Measurements from ENCODE around the gene SEC11A. TPM values are rescaled to one million over a fixed set of nuclear protein-coding genes. Genes with fewer than 3 reads are reported as not detected.

SEC11A gene
- total RNA-seq, 1 experiment from 2014 or later: 116 TPM

DNA sequence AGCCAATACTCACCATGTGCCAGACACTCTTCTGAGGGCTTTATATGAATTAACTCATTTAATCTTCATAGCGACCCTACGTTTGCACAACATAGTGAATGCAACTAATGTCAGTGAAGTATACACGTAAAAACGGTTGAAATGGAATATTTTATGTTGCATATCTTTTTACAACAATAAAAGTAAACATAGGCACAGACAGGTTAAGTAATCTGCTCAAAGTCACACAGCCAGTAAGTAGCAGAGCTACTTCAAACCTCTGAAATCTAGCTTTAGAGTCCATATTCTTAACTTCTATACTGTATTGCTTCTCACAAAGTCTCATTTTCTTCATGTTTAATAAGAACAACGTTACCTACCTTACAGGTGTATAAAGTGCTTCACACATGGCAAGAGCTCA is 1.6 kb downstream of the SEC11A start:
- no peak overlapping the region for H2AFZ ChIP-seq (ENCODE audit: low read length)
- H3K4me1 ChIP-seq (ENCODE audit: low read length): peaks cover 25% of the 10 kb centered on the region
- H3K79me2 ChIP-seq (ENCODE audit: low read length): peaks cover 63% of the 10 kb centered on the region
- peak overlapping the region; percentile 86 for H3K4me2 ChIP-seq (ENCODE audit: low read depth, low read length, poor library complexity, severe bottlenecking)
- no peaks in the 10 kb centered on the region for H3K9me2 ChIP-seq (replicated peaks; ENCODE audit: insufficient read depth, low read length)
- no peaks in the 10 kb centered on the region for H3K27me3 ChIP-seq (ENCODE audit: low read length)
- peak overlapping the region; percentile 89 for H3K4me3 ChIP-seq (ENCODE audit: low read length)
- no peak overlapping the region for H3K27ac ChIP-seq (ENCODE audit: low read length)
- no peak for DNase-seq
- H3K9me3 ChIP-seq (ENCODE audit: low read length): no peaks in the 10 kb centered on the region
- no peaks in the 10 kb centered on the region; the same call in 1 of the 2 replicates for H4K20me1 ChIP-seq (ENCODE audit: insufficient read depth, low read depth, low read length)
- H3K9ac ChIP-seq (ENCODE audit: low read length): peak overlapping the region; percentile 92
- H3K36me3 ChIP-seq (ENCODE audit: insufficient read depth, low read length): no peaks in the 10 kb centered on the region

DNA sequence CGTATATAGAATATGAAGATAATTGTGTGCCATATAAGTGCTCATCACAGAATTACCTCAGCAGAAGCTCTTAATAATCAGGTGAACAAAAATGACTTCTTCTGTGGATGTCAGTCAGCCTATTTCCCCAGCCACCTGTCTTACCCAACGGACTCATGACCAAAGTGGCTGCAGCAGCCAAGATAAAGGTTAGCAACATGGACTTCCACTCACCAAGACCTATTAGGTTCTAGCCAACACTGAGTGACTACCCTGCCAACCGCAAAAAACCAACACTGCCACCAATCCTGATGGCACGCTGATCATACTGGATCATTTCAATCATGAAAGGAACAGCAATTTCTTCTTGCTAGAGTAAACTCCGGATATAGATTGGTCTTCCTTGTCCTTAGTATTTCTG is 12.1 kb downstream of the SEC11A start:
- peaks cover 96% of the 10 kb centered on the region for H3K79me2 ChIP-seq (ENCODE audit: low read length)
- peaks cover 6% of the 10 kb centered on the region for H3K4me1 ChIP-seq (ENCODE audit: low read length)
- no peak overlapping the region for H3K27ac ChIP-seq (ENCODE audit: low read length)
- H3K9ac ChIP-seq (ENCODE audit: low read length): no peak overlapping the region
- no peak for DNase-seq
- H3K27me3 ChIP-seq (ENCODE audit: low read length): no peaks in the 10 kb centered on the region
- no peak overlapping the region for H3K4me2 ChIP-seq (ENCODE audit: low read depth, low read length, poor library complexity, severe bottlenecking)
- H3K9me3 ChIP-seq (ENCODE audit: low read length): no peaks in the 10 kb centered on the region
- no peak overlapping the region for H2AFZ ChIP-seq (ENCODE audit: low read length)
- H4K20me1 ChIP-seq (ENCODE audit: insufficient read depth, low read depth, low read length): peaks cover 12% of the 10 kb centered on the region; the same call in 1 of the 2 replicates
- no peaks in the 10 kb centered on the region for H3K36me3 ChIP-seq (ENCODE audit: insufficient read depth, low read length)
- no peaks in the 10 kb centered on the region for H3K9me2 ChIP-seq (replicated peaks; ENCODE audit: insufficient read depth, low read length)
- no peak overlapping the region for H3K4me3 ChIP-seq (ENCODE audit: low read length)

DNA sequence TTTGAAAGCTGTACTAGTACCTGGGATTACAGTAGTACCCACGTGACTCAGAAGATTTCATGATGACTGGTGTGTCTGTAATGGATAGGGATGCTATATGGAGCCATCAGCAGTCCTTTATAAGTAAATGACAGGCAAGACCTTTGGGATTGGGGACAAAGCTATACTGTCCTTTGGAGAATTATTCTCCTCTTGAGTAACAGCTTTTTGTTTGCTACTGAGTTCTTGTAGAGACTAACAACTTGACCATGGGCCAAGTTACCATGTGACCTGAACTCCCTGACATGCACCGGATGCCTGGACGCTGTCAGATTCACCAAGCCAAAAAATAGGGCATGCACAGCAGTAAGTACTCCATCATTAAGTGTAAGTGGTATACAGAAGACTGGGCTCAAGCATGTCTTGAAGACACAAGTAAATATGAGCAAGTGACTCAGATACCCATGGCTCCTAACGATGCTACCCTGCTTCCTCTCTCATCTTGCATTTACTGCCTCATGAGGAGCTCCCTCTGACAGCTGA is 12.9 kb downstream of the SEC11A start:
- no peak overlapping the region for H3K4me2 ChIP-seq (ENCODE audit: low read depth, low read length, poor library complexity, severe bottlenecking)
- peaks cover 96% of the 10 kb centered on the region for H3K79me2 ChIP-seq (ENCODE audit: low read length)
- H3K27ac ChIP-seq (ENCODE audit: low read length): no peak overlapping the region
- DNase-seq: no peak
- peaks cover 12% of the 10 kb centered on the region; the same call in 1 of the 2 replicates for H4K20me1 ChIP-seq (ENCODE audit: insufficient read depth, low read depth, low read length)
- peaks cover 6% of the 10 kb centered on the region for H3K4me1 ChIP-seq (ENCODE audit: low read length)
- no peak overlapping the region for H3K4me3 ChIP-seq (ENCODE audit: low read length)
- H3K9ac ChIP-seq (ENCODE audit: low read length): no peak overlapping the region
- H3K27me3 ChIP-seq (ENCODE audit: low read length): no peaks in the 10 kb centered on the region
- no peak overlapping the region for H2AFZ ChIP-seq (ENCODE audit: low read length)
- H3K9me3 ChIP-seq (ENCODE audit: low read length): no peaks in the 10 kb centered on the region
- no peaks in the 10 kb centered on the region for H3K36me3 ChIP-seq (ENCODE audit: insufficient read depth, low read length)
- H3K9me2 ChIP-seq (replicated peaks; ENCODE audit: insufficient read depth, low read length): no peaks in the 10 kb centered on the region

DNA sequence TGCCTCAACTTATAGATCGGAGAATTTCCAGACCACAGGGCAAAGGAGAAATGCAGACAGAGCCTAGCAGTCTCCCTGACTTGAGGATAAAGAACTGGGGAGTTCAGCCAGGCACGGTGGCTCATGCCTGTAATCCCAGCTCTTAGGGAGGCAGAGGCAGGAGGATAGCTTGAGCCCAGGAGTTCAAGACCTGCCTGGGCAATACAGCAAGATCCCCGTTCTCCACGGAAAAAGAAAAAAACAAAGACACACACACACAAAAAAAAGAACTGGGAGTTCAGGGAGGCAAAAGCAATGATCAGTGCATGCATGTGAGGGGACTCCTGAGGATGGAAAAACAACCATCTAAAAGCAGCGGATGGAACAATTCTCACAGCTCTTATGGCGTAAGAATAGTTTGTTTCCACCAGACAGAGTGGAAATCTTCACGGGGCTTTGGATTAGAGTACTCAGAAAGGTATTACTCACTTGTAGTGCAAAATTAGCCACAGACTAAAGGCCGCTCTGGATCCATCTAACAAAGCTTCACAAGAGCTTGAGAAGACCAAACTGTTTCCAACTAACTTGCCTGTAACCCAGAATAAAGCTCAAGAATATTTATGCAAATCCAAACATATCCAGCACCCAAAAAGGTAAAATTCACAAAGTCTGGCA is 16.3 kb downstream of the SEC11A start:
- peaks cover 12% of the 10 kb centered on the region; the same call in 1 of the 2 replicates for H4K20me1 ChIP-seq (ENCODE audit: insufficient read depth, low read depth, low read length)
- H3K79me2 ChIP-seq (ENCODE audit: low read length): peaks cover 97% of the 10 kb centered on the region
- H3K27me3 ChIP-seq (ENCODE audit: low read length): no peaks in the 10 kb centered on the region
- no peaks in the 10 kb centered on the region for H3K9me2 ChIP-seq (replicated peaks; ENCODE audit: insufficient read depth, low read length)
- H3K4me1 ChIP-seq (ENCODE audit: low read length): peaks cover 9% of the 10 kb centered on the region
- H3K9me3 ChIP-seq (ENCODE audit: low read length): no peaks in the 10 kb centered on the region
- H3K36me3 ChIP-seq (ENCODE audit: insufficient read depth, low read length): no peaks in the 10 kb centered on the region
- DNase-seq: no peak
- H3K9ac ChIP-seq (ENCODE audit: low read length): no peak overlapping the region
- H3K27ac ChIP-seq (ENCODE audit: low read length): no peak overlapping the region
- no peak overlapping the region for H3K4me3 ChIP-seq (ENCODE audit: low read length)
- H3K4me2 ChIP-seq (ENCODE audit: low read depth, low read length, poor library complexity, severe bottlenecking): no peak overlapping the region
- no peak overlapping the region for H2AFZ ChIP-seq (ENCODE audit: low read length)

GRCh38 chr15:84697236-84697990 is 18.5 kb downstream of the SEC11A start:
- H4K20me1 ChIP-seq (ENCODE audit: insufficient read depth, low read depth, low read length): no peaks in the 10 kb centered on the region
- H3K9me3 ChIP-seq (ENCODE audit: low read length): no peaks in the 10 kb centered on the region
- no peak overlapping the region for H2AFZ ChIP-seq (ENCODE audit: low read length)
- H3K4me3 ChIP-seq (ENCODE audit: low read length): no peak overlapping the region
- DNase-seq: no peak
- no peaks in the 10 kb centered on the region for H3K27me3 ChIP-seq (ENCODE audit: low read length)
- H3K4me2 ChIP-seq (ENCODE audit: low read depth, low read length, poor library complexity, severe bottlenecking): no peak overlapping the region
- H3K4me1 ChIP-seq (ENCODE audit: low read length): peaks cover 9% of the 10 kb centered on the region
- H3K36me3 ChIP-seq (ENCODE audit: insufficient read depth, low read length): 0 out of 2 replicates have a peak, but pooled peaks cover 3% of the 10 kb centered on the region
- H3K9ac ChIP-seq (ENCODE audit: low read length): no peak overlapping the region
- H3K9me2 ChIP-seq (replicated peaks; ENCODE audit: insufficient read depth, low read length): no peaks in the 10 kb centered on the region
- H3K27ac ChIP-seq (ENCODE audit: low read length): no peak overlapping the region
- H3K79me2 ChIP-seq (ENCODE audit: low read length): peaks cover 97% of the 10 kb centered on the region

DNA sequence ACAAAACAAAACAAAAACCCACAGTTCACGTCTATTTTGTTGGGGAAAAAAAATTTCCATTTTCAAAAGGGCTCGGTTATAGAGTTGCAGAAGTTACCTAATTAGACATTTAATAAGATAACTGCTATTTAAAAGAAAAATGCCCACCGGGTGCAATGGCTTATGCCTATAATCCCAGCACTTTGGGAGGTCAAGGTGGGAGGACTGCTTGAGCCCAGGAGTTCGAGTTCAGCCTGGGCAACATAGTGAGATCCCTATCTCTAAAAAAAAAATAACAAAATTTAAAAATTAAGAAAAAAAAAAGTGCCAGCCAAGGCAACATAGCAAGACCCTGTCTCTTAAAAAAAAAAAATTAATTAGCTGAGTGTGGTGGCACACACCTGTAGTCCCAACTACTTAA is 19.2 kb downstream of the SEC11A start:
- peaks cover 97% of the 10 kb centered on the region for H3K79me2 ChIP-seq (ENCODE audit: low read length)
- no peaks in the 10 kb centered on the region for H3K9me2 ChIP-seq (replicated peaks; ENCODE audit: insufficient read depth, low read length)
- H3K27me3 ChIP-seq (ENCODE audit: low read length): no peaks in the 10 kb centered on the region
- no peak overlapping the region for H3K4me2 ChIP-seq (ENCODE audit: low read depth, low read length, poor library complexity, severe bottlenecking)
- H4K20me1 ChIP-seq (ENCODE audit: insufficient read depth, low read depth, low read length): no peaks in the 10 kb centered on the region
- DNase-seq: no peak
- no peaks in the 10 kb centered on the region for H3K9me3 ChIP-seq (ENCODE audit: low read length)
- peaks cover 9% of the 10 kb centered on the region for H3K4me1 ChIP-seq (ENCODE audit: low read length)
- H3K36me3 ChIP-seq (ENCODE audit: insufficient read depth, low read length): 0 out of 2 replicates have a peak, but pooled peaks cover 3% of the 10 kb centered on the region
- H3K27ac ChIP-seq (ENCODE audit: low read length): no peak overlapping the region
- no peak overlapping the region for H3K9ac ChIP-seq (ENCODE audit: low read length)
- H3K4me3 ChIP-seq (ENCODE audit: low read length): no peak overlapping the region
- H2AFZ ChIP-seq (ENCODE audit: low read length): no peak overlapping the region

- no peak overlapping the region for H2AFZ ChIP-seq (ENCODE audit: low read length)
- H3K4me1 ChIP-seq (ENCODE audit: low read length): no peaks in the 10 kb centered on the region
- H3K9me3 ChIP-seq (ENCODE audit: low read length): no peaks in the 10 kb centered on the region
- no peak overlapping the region for H3K9ac ChIP-seq (ENCODE audit: low read length)
- H3K79me2 ChIP-seq (ENCODE audit: low read length): peaks cover 58% of the 10 kb centered on the region
- no peak overlapping the region for H3K27ac ChIP-seq (ENCODE audit: low read length)
- no peak for DNase-seq
- H3K27me3 ChIP-seq (ENCODE audit: low read length): no peaks in the 10 kb centered on the region
- H3K9me2 ChIP-seq (replicated peaks; ENCODE audit: insufficient read depth, low read length): no peaks in the 10 kb centered on the region
- no peak overlapping the region for H3K4me3 ChIP-seq (ENCODE audit: low read length)
- H3K4me2 ChIP-seq (ENCODE audit: low read depth, low read length, poor library complexity, severe bottlenecking): no peak overlapping the region
- peaks cover 30% of the 10 kb centered on the region for H3K36me3 ChIP-seq (ENCODE audit: insufficient read depth, low read length)
- no peaks in the 10 kb centered on the region for H4K20me1 ChIP-seq (ENCODE audit: insufficient read depth, low read depth, low read length)
These were observed 25.6 kb downstream of the SEC11A start for GRCh38 chr15:84690342-84690741.

- Histone ChIP-seq H3K9ac (ENCODE audit: low read length) (no peak overlapping the region), H3K9me2 (replicated peaks; ENCODE audit: insufficient read depth, low read length) (no peaks in the 10 kb centered on the region), H3K4me3 (ENCODE audit: low read length) (no peak overlapping the region), H4K20me1 (ENCODE audit: insufficient read depth, low read depth, low read length) (no peaks in the 10 kb centered on the region), H3K79me2 (ENCODE audit: low read length) (peaks cover 56% of the 10 kb centered on the region), H3K4me1 (ENCODE audit: low read length) (no peaks in the 10 kb centered on the region), H2AFZ (ENCODE audit: low read length) (no peak overlapping the region), H3K36me3 (ENCODE audit: insufficient read depth, low read length) (peaks cover 32% of the 10 kb centered on the region), H3K9me3 (ENCODE audit: low read length) (no peaks in the 10 kb centered on the region), H3K27ac (ENCODE audit: low read length) (no peak overlapping the region), H3K4me2 (ENCODE audit: low read depth, low read length, poor library complexity, severe bottlenecking) (no peak overlapping the region), H3K27me3 (ENCODE audit: low read length) (no peaks in the 10 kb centered on the region)
- no peak for DNase-seq
These were observed 26.1 kb downstream of the SEC11A start for GRCh38 chr15:84689858-84690257.
